Thoracic aorta (tissue), 2 donors: Measurements from ENCODE around the gene B3GNT7. TPM values are rescaled to one million over a fixed set of nuclear protein-coding genes. Genes with fewer than 3 reads are reported as not detected.

ENCODE experiments used
- ATAC-seq: fragments of 150-250 bp; one replicate; pipeline ENCODE4 v1.8.0; 2017; ENCODE audit warnings: low read depth; ENCODE audit not compliant: insufficient number of reproducible peaks, low FRiP score
- DNase-seq: peaks from one replicate; pipeline ENCODE4 v3.0.0-alpha.2; 2020; ENCODE audit warnings: low spot score
- H3K27ac ChIP-seq, 2 donors: fragments of 200-600 bp; sonication (generic); 1 replicate in 1 of 2; 2 replicates in 1 of 2; pipeline ENCODE4 v1.5.1; 2016; ENCODE audit warnings: mild to moderate bottlenecking in 2 of 2, moderate library complexity in 2 of 2
- H3K27me3 ChIP-seq: fragments of 200-600 bp; sonication (generic); replicated peaks from 2 replicates; pipeline ENCODE4 v1.6.0; 2016; ENCODE audit warnings: mild to moderate bottlenecking; ENCODE audit not compliant: insufficient read depth
- H3K36me3 ChIP-seq: fragments of 200-600 bp; sonication (generic); one replicate; pipeline ENCODE4 v1.5.1; 2016
- H3K4me1 ChIP-seq, 2 donors: fragments of 200-600 bp; sonication (generic); 1 replicate in 1 of 2; 2 replicates in 1 of 2; pipeline versions ENCODE4 v1.5.1 to v1.6.0; 2016; ENCODE audit warnings: low read depth in 2 of 2, mild to moderate bottlenecking in 1 of 2; ENCODE audit not compliant: control insufficient read depth in 1 of 2
- H3K4me3 ChIP-seq: fragments of 200-600 bp; sonication (generic); 2 replicates; pipeline ENCODE4 v1.5.1; 2016; ENCODE audit warnings: mild to moderate bottlenecking
- H3K9me3 ChIP-seq: fragments of 200-600 bp; sonication (generic); 2 replicates; pipeline ENCODE4 v1.5.1; 2016
- total RNA-seq, 2 donors: library from RNA; depleted of rRNA; stranded (reverse); fragments of >200 nt; gene quantifications; one replicate each; pipeline versions ENCODE4 v1.1.0 to v1.2.3, GENCODE V29; 2016
- TF ChIP-seq, protein P1 (sequence below): fragments of 200-600 bp; sonication (generic); IDR thresholded peaks from one replicate; pipeline ENCODE4 v1.5.1; 2019; ENCODE audit warnings: antibody characterized with exemption

The B3GNT7 gene
- total RNA-seq, 2 donors from 2014 or later, result 11.4 to 17.5 TPM

DNA sequence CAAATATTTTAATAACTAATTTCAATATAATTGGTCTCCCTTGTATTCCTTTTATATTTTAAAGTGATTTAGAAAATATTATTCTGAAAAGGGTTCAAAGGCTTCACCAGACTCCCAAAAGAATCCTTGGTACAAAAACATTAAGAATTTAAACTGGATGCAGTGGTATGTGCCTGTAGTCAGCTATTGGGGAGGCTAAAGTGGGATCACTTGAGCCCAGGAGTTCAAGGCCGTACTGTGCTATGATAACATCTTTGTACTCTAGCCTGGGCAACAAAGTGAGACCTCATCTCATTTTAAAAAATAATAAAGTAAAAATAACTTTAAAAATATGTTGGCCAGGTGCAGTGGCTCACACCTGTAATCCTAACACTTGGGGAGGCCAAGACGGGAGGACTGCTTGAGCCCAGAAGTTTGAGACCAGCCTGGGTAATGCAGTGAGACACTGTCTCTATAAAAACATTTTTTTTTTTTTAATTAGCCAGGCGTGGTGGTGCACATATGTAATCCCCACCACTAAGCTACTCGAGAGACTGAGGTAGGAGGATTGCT, 54.1 kb downstream of the B3GNT7 start:
- Histone ChIP-seq H3K27ac (no peak overlapping the region), H3K27me3 (no peaks in the 10 kb centered on the region), H3K9me3 (no peaks in the 10 kb centered on the region), H3K4me1 (no peaks in the 10 kb centered on the region), H3K36me3 (peaks cover 9% of the 10 kb centered on the region), H3K4me3 (no peak overlapping the region)
- DNase-seq (no peak), ATAC-seq (no peak)
- TF ChIP-seq, protein P1, sequence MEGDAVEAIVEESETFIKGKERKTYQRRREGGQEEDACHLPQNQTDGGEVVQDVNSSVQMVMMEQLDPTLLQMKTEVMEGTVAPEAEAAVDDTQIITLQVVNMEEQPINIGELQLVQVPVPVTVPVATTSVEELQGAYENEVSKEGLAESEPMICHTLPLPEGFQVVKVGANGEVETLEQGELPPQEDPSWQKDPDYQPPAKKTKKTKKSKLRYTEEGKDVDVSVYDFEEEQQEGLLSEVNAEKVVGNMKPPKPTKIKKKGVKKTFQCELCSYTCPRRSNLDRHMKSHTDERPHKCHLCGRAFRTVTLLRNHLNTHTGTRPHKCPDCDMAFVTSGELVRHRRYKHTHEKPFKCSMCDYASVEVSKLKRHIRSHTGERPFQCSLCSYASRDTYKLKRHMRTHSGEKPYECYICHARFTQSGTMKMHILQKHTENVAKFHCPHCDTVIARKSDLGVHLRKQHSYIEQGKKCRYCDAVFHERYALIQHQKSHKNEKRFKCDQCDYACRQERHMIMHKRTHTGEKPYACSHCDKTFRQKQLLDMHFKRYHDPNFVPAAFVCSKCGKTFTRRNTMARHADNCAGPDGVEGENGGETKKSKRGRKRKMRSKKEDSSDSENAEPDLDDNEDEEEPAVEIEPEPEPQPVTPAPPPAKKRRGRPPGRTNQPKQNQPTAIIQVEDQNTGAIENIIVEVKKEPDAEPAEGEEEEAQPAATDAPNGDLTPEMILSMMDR, result no peak

DNA sequence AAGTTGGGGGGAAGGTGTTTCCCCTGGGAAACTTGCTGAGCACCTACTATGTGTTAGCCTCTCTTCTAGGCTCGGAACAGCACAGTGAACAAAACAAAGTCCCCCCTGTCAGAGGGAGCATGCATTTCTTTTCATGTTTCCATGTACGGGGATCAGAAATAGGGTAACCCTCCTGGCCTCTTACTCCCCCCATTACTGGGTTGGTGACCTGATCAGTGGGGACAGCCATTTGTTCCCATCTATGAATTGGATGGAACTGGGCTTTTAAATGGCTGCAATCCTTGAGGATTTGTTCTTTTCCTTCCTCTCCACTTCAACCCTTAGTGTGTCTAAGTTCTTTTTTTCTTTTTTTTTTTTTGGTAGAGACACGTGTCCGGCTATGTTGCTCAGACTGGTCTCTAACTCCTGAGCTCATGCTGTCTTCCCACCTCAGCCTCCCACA, 55.1 kb downstream of the B3GNT7 start:
- TF ChIP-seq, protein P1, result no peak
- DNase-seq (no peak), ATAC-seq (no peak)
- Histone ChIP-seq H3K4me1 (no peaks in the 10 kb centered on the region), H3K4me3 (no peak overlapping the region), H3K27me3 (no peaks in the 10 kb centered on the region), H3K36me3 (peaks cover 17% of the 10 kb centered on the region), H3K9me3 (no peaks in the 10 kb centered on the region), H3K27ac (no peak overlapping the region)

Other genes with a start within 250 kb of the B3GNT7 start
- 100 to 1,000 TPM in 1 of 2 donors, 10 to 100 TPM in 1; 68.5 to 103 TPM for gene ARMC9, start 197.1 kb upstream of the B3GNT7 start, total RNA-seq
- 100 to 1,000 TPM in 1 of 2 donors, 10 to 100 TPM in 1; 80.4 to 210 TPM for gene NCL, start 68.8 kb downstream of the B3GNT7 start, total RNA-seq
- gene NMUR1, start 134.7 kb downstream of the B3GNT7 start, total RNA-seq, result 1 to 10 TPM in 1 of 2 donors, under 1 TPM in 1; 0.21 to 3.2 TPM
- gene TEX44, start 197.2 kb downstream of the B3GNT7 start, total RNA-seq, result not detected